Measurements from ENCODE around the gene TMEM132D.

Gene TMEM132D

GRCh38 chr12:129202109-129202814 lies 701.6 kb downstream of the TMEM132D start:
- Mint-ChIP-seq H3K4me3 (no peak overlapping the region), H3K27ac (no peak overlapping the region), H3K9me3 (peaks cover 14% of the 10 kb centered on the region), H3K4me1 (no peaks in the 10 kb centered on the region), H3K27me3 (ENCODE audit: low read depth, poor library complexity) (peaks cover 20% of the 10 kb centered on the region), H3K36me3 (ENCODE audit: low read depth) (no peaks in the 10 kb centered on the region)
- no peak for TF ChIP-seq CTCF (IDR thresholded peaks at IDR 0.05)
- DNase-seq, result no peak

- Mint-ChIP-seq H3K4me1 (no peaks in the 10 kb centered on the region), H3K9me3 (peaks cover 14% of the 10 kb centered on the region), H3K27ac (no peak overlapping the region), H3K4me3 (no peak overlapping the region), H3K36me3 (ENCODE audit: low read depth) (no peaks in the 10 kb centered on the region), H3K27me3 (ENCODE audit: low read depth, poor library complexity) (peaks cover 20% of the 10 kb centered on the region)
- TF ChIP-seq CTCF (IDR thresholded peaks at IDR 0.05), result no peak
- DNase-seq, result no peak
Observed at GRCh38 chr12:129201029-129201428, 702.8 kb downstream of the TMEM132D start.

- Mint-ChIP-seq H3K36me3 (ENCODE audit: low read depth) (no peaks in the 10 kb centered on the region), H3K9me3 (peaks cover 14% of the 10 kb centered on the region), H3K27me3 (ENCODE audit: low read depth, poor library complexity) (peaks cover 20% of the 10 kb centered on the region), H3K4me1 (no peaks in the 10 kb centered on the region), H3K27ac (no peak overlapping the region), H3K4me3 (no peak overlapping the region)
- TF ChIP-seq CTCF (IDR thresholded peaks at IDR 0.05), result no peak
- no peak for DNase-seq
Observed at GRCh38 chr12:129200576-129200975, 703.2 kb downstream of the TMEM132D start.

GRCh38 chr12:129196927-129197326 lies 706.9 kb downstream of the TMEM132D start:
- DNase-seq, result no peak
- H3K4me1 Mint-ChIP-seq, result no peaks in the 10 kb centered on the region
- H3K27me3 Mint-ChIP-seq (ENCODE audit: low read depth, poor library complexity), result peaks cover 11% of the 10 kb centered on the region
- peaks cover 32% of the 10 kb centered on the region for H3K9me3 Mint-ChIP-seq
- no peak for TF ChIP-seq CTCF (IDR thresholded peaks at IDR 0.05)
- H3K36me3 Mint-ChIP-seq (ENCODE audit: low read depth), result no peaks in the 10 kb centered on the region
- no peak overlapping the region for H3K4me3 Mint-ChIP-seq
- H3K27ac Mint-ChIP-seq, result no peak overlapping the region

GRCh38 chr12:129195081-129195480 lies 708.7 kb downstream of the TMEM132D start:
- DNase-seq, result no peak

More at GRCh38 chr12:129195081-129195480, 708.7 kb downstream of the TMEM132D start:
- Mint-ChIP-seq H3K36me3 (ENCODE audit: low read depth) (no peaks in the 10 kb centered on the region), H3K4me1 (peaks cover 7% of the 10 kb centered on the region), H3K27me3 (ENCODE audit: low read depth, poor library complexity) (peaks cover 6% of the 10 kb centered on the region), H3K27ac (no peak overlapping the region), H3K4me3 (no peak overlapping the region), H3K9me3 (peaks cover 32% of the 10 kb centered on the region)
- TF ChIP-seq CTCF (IDR thresholded peaks at IDR 0.05), result no peak

All from nephron progenitor cell (in vitro differentiated cells).